GM12878 (cell line): ENCODE measurements around the gene UBE2L6. TPM values are rescaled to one million over a fixed set of nuclear protein-coding genes. Genes with fewer than 3 reads are reported as not detected.

Experiments
- CBFB ChIP-seq: IDR thresholded peaks from 2 replicates; pipeline ENCODE4 v1.6.1; 2016; ENCODE audit warnings: antibody characterized with exemption, low read depth
- ETV6 ChIP-seq, 2 experiments: fragments of 450-650 bp in 1 of 2; IDR thresholded peaks in 1 of 2; conservative IDR thresholded peaks in 1 of 2; 2 replicates each; pipeline ENCODE4 v1.6.1; 2014; ENCODE audit warnings: antibody characterized with exemption in 1 of 2, borderline replicate concordance in 1 of 2, low read depth in 1 of 2, mild to moderate bottlenecking in 1 of 2, moderate library complexity in 1 of 2
- MYB ChIP-seq: fragments of 150-350 bp; IDR thresholded peaks from 2 replicates; pipeline ENCODE4 v1.6.1; 2014; ENCODE audit warnings: mild to moderate bottlenecking, low read depth, low read length, borderline replicate concordance
- POLR2AphosphoS2 ChIP-seq: IDR thresholded peaks from 2 replicates; pipeline ENCODE4 v1.6.1; 2011; ENCODE audit warnings: low read depth, mild to moderate bottlenecking, low read length, improper control_type of control experiment, moderate library complexity
- POU2F2 ChIP-seq: IDR thresholded peaks from 3 replicates; pipeline ENCODE4 v1.6.1; 2011; ENCODE audit warnings: low read depth, mild to moderate bottlenecking, low read length, borderline replicate concordance
- SP1 ChIP-seq: IDR thresholded peaks from one replicate; pipeline ENCODE4 v1.6.1; 2011; ENCODE audit warnings: low read depth, low read length
- TCF3 ChIP-seq: IDR thresholded peaks from 2 replicates; pipeline ENCODE4 v1.6.1; 2012; ENCODE audit warnings: low read depth, mild to moderate bottlenecking, low read length, borderline replicate concordance; ENCODE audit not compliant: insufficient read depth
- ZNF217 ChIP-seq: fragments of 450-650 bp; IDR thresholded peaks from 2 replicates; pipeline ENCODE4 v1.6.1; 2017; ENCODE audit warnings: antibody characterized with exemption, mild to moderate bottlenecking
- ZZZ3 ChIP-seq: IDR thresholded peaks from 2 replicates; pipeline ENCODE4 v1.6.1; 2011; ENCODE audit warnings: low read depth; ENCODE audit not compliant: control insufficient read depth, insufficient read length
- polyA plus RNA-seq, 11 experiments: library from polyadenylated mRNA; depleted of rRNA in 4 of 11; unstranded in 6 of 11; stranded (reverse) in 5 of 11; fragments of >200 nt; fragmentation: Nextera tagmentation in 4 of 11; fragmentation: Illumina TruSeq in 1 of 11; extraction: Ambion mirVana in 4 of 11; extraction: Trizol in 1 of 11; gene quantifications; 1 replicate in 1 of 11; 2 replicates in 10 of 11; pipeline versions ENCODE4 v1.2.1 to v1.2.3, GENCODE V29; 2011 to 2016; ENCODE audit warnings: inconsistent platforms in 2 of 11, missing spikeins in 2 of 11, low read depth in 1 of 11
- total RNA-seq, 4 experiments: library from RNA; depleted of rRNA in 3 of 4; stranded (reverse); fragments of >200 nt in 3 of 4; fragmentation: Illumina TruSeq in 1 of 4; extraction: Trizol in 1 of 4; gene quantifications; 2 replicates each; pipeline versions ENCODE4 v1.2.1 to v1.2.3, GENCODE V29; 2013 to 2021
- TF ChIP-seq, protein P1 (sequence below): fragments of 450-650 bp; IDR thresholded peaks from 2 replicates; pipeline ENCODE4 v1.6.1; 2017; ENCODE audit warnings: antibody characterized with exemption, mild to moderate bottlenecking, moderate library complexity
- TF ChIP-seq, protein P2 (sequence below): fragments of 450-650 bp; IDR thresholded peaks from 2 replicates; pipeline ENCODE4 v1.6.1; 2016; ENCODE audit warnings: mild to moderate bottlenecking, moderate library complexity, borderline replicate concordance
- TF ChIP-seq, protein P3 (sequence below): IDR thresholded peaks from 2 replicates; pipeline ENCODE4 v1.6.1; 2011; ENCODE audit warnings: borderline replicate concordance, low read depth, mild to moderate bottlenecking, moderate library complexity, mixed read lengths, low read length; ENCODE audit not compliant: insufficient read depth; ENCODE audit errors: extremely low read length
- TF ChIP-seq, protein P4 (sequence below): fragments of 450-650 bp; formaldehyde crosslinking; IDR thresholded peaks from 2 replicates; pipeline ENCODE4 v1.4.0; 2020; ENCODE audit warnings: mild to moderate bottlenecking, moderate library complexity

Gene UBE2L6
- total and polyA plus RNA-seq, 10 of the 15 experiments (the other 5 are each of a cell fraction or from before 2014, with no cell fraction given): 114 to 295 (median 173) TPM

DNA sequence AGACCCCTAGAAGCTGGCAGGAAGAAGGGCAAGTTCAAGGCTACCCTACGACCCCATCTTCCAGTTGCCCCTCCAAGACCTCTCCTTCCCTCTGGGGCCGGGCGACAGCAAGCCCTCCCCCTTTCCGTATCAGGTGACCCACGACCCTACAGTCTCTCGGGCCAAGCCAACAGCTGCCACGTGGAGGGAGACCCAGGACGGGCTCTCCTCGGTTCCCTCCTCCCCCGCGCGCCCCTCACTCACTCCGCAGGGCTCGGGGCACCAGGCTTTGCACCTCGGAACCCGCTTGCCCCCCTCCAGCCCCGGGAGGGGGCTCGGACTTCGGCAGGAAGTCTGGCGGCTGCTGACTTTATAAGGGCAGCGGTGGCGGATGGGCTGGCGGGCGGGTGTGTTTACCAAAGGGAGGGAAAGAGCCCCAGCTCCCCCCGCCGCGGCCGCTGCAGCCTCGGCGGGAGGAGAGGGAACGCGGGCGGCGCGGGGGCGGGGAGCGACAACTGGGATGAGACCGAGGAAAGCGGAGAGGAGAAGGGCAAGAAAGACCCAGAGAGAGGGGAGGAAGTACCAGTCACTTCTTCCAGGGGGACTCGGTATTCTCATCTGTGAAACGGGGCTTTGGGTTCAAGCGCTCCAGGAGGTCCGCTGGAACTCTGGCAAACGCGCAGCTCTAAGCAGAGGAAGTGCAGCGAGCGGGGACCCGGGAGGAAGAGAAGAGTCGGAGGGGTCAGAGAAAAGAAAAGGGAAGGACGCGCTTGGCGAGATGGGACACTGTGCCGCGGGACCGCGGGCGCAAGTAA lies 52.7 kb downstream of the UBE2L6 start (continued):
- TF ChIP-seq, protein P1, sequence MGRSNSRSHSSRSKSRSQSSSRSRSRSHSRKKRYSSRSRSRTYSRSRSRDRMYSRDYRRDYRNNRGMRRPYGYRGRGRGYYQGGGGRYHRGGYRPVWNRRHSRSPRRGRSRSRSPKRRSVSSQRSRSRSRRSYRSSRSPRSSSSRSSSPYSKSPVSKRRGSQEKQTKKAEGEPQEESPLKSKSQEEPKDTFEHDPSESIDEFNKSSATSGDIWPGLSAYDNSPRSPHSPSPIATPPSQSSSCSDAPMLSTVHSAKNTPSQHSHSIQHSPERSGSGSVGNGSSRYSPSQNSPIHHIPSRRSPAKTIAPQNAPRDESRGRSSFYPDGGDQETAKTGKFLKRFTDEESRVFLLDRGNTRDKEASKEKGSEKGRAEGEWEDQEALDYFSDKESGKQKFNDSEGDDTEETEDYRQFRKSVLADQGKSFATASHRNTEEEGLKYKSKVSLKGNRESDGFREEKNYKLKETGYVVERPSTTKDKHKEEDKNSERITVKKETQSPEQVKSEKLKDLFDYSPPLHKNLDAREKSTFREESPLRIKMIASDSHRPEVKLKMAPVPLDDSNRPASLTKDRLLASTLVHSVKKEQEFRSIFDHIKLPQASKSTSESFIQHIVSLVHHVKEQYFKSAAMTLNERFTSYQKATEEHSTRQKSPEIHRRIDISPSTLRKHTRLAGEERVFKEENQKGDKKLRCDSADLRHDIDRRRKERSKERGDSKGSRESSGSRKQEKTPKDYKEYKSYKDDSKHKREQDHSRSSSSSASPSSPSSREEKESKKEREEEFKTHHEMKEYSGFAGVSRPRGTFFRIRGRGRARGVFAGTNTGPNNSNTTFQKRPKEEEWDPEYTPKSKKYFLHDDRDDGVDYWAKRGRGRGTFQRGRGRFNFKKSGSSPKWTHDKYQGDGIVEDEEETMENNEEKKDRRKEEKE: no peak
- TF ChIP-seq, protein P2, sequence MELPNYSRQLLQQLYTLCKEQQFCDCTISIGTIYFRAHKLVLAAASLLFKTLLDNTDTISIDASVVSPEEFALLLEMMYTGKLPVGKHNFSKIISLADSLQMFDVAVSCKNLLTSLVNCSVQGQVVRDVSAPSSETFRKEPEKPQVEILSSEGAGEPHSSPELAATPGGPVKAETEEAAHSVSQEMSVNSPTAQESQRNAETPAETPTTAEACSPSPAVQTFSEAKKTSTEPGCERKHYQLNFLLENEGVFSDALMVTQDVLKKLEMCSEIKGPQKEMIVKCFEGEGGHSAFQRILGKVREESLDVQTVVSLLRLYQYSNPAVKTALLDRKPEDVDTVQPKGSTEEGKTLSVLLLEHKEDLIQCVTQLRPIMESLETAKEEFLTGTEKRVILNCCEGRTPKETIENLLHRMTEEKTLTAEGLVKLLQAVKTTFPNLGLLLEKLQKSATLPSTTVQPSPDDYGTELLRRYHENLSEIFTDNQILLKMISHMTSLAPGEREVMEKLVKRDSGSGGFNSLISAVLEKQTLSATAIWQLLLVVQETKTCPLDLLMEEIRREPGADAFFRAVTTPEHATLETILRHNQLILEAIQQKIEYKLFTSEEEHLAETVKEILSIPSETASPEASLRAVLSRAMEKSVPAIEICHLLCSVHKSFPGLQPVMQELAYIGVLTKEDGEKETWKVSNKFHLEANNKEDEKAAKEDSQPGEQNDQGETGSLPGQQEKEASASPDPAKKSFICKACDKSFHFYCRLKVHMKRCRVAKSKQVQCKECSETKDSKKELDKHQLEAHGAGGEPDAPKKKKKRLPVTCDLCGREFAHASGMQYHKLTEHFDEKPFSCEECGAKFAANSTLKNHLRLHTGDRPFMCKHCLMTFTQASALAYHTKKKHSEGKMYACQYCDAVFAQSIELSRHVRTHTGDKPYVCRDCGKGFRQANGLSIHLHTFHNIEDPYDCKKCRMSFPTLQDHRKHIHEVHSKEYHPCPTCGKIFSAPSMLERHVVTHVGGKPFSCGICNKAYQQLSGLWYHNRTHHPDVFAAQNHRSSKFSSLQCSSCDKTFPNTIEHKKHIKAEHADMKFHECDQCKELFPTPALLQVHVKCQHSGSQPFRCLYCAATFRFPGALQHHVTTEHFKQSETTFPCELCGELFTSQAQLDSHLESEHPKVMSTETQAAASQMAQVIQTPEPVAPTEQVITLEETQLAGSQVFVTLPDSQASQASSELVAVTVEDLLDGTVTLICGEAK: no peak
- TF ChIP-seq ZNF217: peak; percentile 60; the same call in 1 of the 2 replicates
- TF ChIP-seq POU2F2: no peak
- TF ChIP-seq ETV6 (conservative IDR thresholded peaks at IDR 0.05 in 1 of 2, IDR thresholded peaks at IDR 0.05 in 1 of 2; ENCODE audit: borderline replicate concordance in 1 of 2, low read depth in 1 of 2): no peak
- no peak for TF ChIP-seq POLR2AphosphoS2
- TF ChIP-seq, protein P3, sequence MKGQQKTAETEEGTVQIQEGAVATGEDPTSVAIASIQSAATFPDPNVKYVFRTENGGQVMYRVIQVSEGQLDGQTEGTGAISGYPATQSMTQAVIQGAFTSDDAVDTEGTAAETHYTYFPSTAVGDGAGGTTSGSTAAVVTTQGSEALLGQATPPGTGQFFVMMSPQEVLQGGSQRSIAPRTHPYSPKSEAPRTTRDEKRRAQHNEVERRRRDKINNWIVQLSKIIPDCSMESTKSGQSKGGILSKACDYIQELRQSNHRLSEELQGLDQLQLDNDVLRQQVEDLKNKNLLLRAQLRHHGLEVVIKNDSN: peak; percentile 49
- TF ChIP-seq CBFB: no peak
- TF ChIP-seq ZZZ3: no peak
- 0 out of 2 replicates have a peak, but pooled peaks have one; percentile 33 for TF ChIP-seq TCF3
- TF ChIP-seq SP1: no peak
- TF ChIP-seq, protein P4, sequence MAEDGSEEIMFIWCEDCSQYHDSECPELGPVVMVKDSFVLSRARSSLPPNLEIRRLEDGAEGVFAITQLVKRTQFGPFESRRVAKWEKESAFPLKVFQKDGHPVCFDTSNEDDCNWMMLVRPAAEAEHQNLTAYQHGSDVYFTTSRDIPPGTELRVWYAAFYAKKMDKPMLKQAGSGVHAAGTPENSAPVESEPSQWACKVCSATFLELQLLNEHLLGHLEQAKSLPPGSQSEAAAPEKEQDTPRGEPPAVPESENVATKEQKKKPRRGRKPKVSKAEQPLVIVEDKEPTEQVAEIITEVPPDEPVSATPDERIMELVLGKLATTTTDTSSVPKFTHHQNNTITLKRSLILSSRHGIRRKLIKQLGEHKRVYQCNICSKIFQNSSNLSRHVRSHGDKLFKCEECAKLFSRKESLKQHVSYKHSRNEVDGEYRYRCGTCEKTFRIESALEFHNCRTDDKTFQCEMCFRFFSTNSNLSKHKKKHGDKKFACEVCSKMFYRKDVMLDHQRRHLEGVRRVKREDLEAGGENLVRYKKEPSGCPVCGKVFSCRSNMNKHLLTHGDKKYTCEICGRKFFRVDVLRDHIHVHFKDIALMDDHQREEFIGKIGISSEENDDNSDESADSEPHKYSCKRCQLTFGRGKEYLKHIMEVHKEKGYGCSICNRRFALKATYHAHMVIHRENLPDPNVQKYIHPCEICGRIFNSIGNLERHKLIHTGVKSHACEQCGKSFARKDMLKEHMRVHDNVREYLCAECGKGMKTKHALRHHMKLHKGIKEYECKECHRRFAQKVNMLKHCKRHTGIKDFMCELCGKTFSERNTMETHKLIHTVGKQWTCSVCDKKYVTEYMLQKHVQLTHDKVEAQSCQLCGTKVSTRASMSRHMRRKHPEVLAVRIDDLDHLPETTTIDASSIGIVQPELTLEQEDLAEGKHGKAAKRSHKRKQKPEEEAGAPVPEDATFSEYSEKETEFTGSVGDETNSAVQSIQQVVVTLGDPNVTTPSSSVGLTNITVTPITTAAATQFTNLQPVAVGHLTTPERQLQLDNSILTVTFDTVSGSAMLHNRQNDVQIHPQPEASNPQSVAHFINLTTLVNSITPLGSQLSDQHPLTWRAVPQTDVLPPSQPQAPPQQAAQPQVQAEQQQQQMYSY (CRISPR knock-in tag): no peak
- TF ChIP-seq MYB: no peak
